A673 (cell line): ENCODE measurements around the gene ETS2.

ENCODE experiments used
- CTCF ChIP-seq: fragments of 300-800, 200-600 bp; sonication (generic); conservative IDR thresholded peaks from 2 replicates; pipeline ENCODE4 v1.5.1; 2017; ENCODE audit warnings: low read depth, mild to moderate bottlenecking, antibody characterized with exemption, low read length, moderate library complexity, mixed read lengths
- EZH2 ChIP-seq: fragments of 200-600 bp; sonication (generic); IDR thresholded peaks from 2 replicates; pipeline ENCODE4 v1.6.1; 2017; ENCODE audit warnings: borderline replicate concordance, low read depth, mild to moderate bottlenecking, mixed read lengths, antibody characterized with exemption, low read length; ENCODE audit not compliant: poor library complexity, severe bottlenecking

GRCh38 chr21:38813143-38813542 lies 7.4 kb downstream of the ETS2 start:
- TF ChIP-seq CTCF (no peak), EZH2 (no peak)
